B cell (primary cell): ENCODE measurements around the gene CFAP20. TPM values are rescaled to one million over a fixed set of nuclear protein-coding genes. Genes with fewer than 3 reads are reported as not detected.

ENCODE experiments used
- ATAC-seq: fragments of 200-7000 bp; cut with Tn5 transposase; one replicate; pipeline ENCODE4 v1.10.0; 2021; ENCODE audit warnings: low read depth, mild to moderate bottlenecking, moderate number of reproducible peaks, moderate library complexity
- CTCF ChIA-PET: fragments of 350-600 bp; sonication (Branson Sonifier 250); formaldehyde crosslinking; loops from one replicate; lab custom pipeline; 2021; ENCODE audit warnings: antibody characterized with exemption, inconsistent platforms; lab: Charles Lee
- POLR2A ChIA-PET: fragments of 350-600 bp; sonication (Branson Sonifier 250); formaldehyde crosslinking; loops from one replicate; lab custom pipeline; 2021; ENCODE audit warnings: antibody characterized with exemption; lab: Charles Lee
- DNase-seq: peaks from one replicate; pipeline ENCODE4 v3.0.0; 2013
- H2AFZ ChIP-seq: 2 replicates; pipeline ENCODE4 v1.6.1; 2012; ENCODE audit warnings: mild to moderate bottlenecking, low read depth, low read length; ENCODE audit not compliant: insufficient read depth, poor library complexity, severe bottlenecking
- H3K27ac ChIP-seq, 2 donors: 1 replicate in 1 of 2; 2 replicates in 1 of 2; pipeline ENCODE4 v1.5.1; 2012 to 2013; ENCODE audit warnings: low read length in 2 of 2, mild to moderate bottlenecking in 2 of 2, moderate library complexity in 1 of 2
- H3K27me3 ChIP-seq, 4 experiments: fragments of 200-600 bp in 1 of 4; sonication (generic) in 1 of 4; replicated peaks in 1 of 4; 1 replicate in 2 of 4; 2 replicates in 2 of 4; pipeline versions ENCODE4 v1.6.1 to v1.7.0; 2013 to 2016; ENCODE audit warnings: low read length in 3 of 4, mild to moderate bottlenecking in 2 of 4, mixed read lengths in 1 of 4, moderate library complexity in 1 of 4; ENCODE audit not compliant: insufficient read depth in 4 of 4, control insufficient read depth in 3 of 4; ENCODE audit errors: control extremely low read depth in 1 of 4
- H3K36me3 ChIP-seq, 2 experiments: replicated peaks in 1 of 2; 1 replicate in 1 of 2; 2 replicates in 1 of 2; pipeline versions ENCODE4 v1.6.1 to v1.7.1; 2013; ENCODE audit warnings: low read length in 1 of 2; ENCODE audit not compliant: insufficient read depth in 2 of 2, control insufficient read depth in 1 of 2; ENCODE audit errors: control extremely low read depth in 1 of 2, extremely low read depth in 1 of 2
- H3K4me1 ChIP-seq, 2 donors: fragments of 200-600 bp in 1 of 2; sonication (generic) in 1 of 2; 1 replicate in 1 of 2; 2 replicates in 1 of 2; pipeline versions ENCODE4 v1.5.1 to v1.6.1; 2013 to 2017; ENCODE audit warnings: low read length in 2 of 2; ENCODE audit not compliant: control insufficient read depth in 2 of 2, insufficient read depth in 2 of 2
- H3K4me2 ChIP-seq: replicated peaks from 2 replicates; pipeline ENCODE3; 2012; ENCODE audit warnings: mild to moderate bottlenecking, low read depth, low read length; ENCODE audit not compliant: poor library complexity, severe bottlenecking
- H3K4me3 ChIP-seq, 5 experiments: fragments of 200-600 bp in 1 of 5; sonication (generic) in 1 of 5; 1 replicate in 3 of 5; 2 replicates in 2 of 5; pipeline versions ENCODE4 v1.5.1 to v1.7.0; 2011 to 2016; ENCODE audit warnings: low read length in 4 of 5, mild to moderate bottlenecking in 4 of 5, low read depth in 2 of 5, control low read depth in 1 of 5, moderate library complexity in 1 of 5; ENCODE audit not compliant: insufficient read depth in 1 of 5; ENCODE audit errors: control extremely low read depth in 1 of 5, extremely low read depth in 1 of 5
- H3K79me2 ChIP-seq: fragments of 200-600 bp; sonication (generic); one replicate; pipeline ENCODE4 v1.6.0; 2016; ENCODE audit warnings: low read length; ENCODE audit not compliant: control insufficient read depth, insufficient read depth
- H3K9ac ChIP-seq: fragments of 200-600 bp; sonication (generic); 2 replicates; pipeline ENCODE4 v1.6.1; 2017; ENCODE audit warnings: mild to moderate bottlenecking, low read length, moderate library complexity
- H3K9me3 ChIP-seq, 3 donors: one replicate each; pipeline versions ENCODE4 v1.6.1 to v1.7.1; 2013; ENCODE audit warnings: low read length in 2 of 3; ENCODE audit not compliant: control insufficient read depth in 2 of 3, insufficient read depth in 1 of 3; ENCODE audit errors: control extremely low read depth in 1 of 3
- H4K20me1 ChIP-seq: 2 replicates; pipeline ENCODE4 v1.6.0; 2012; ENCODE audit warnings: mild to moderate bottlenecking, low read length; ENCODE audit not compliant: insufficient read depth, control insufficient read depth, poor library complexity, severe bottlenecking
- H3K27ac Mint-ChIP-seq: one replicate; pipeline ENCODE4 v1.8.0; 2021; ENCODE audit warnings: mixed read lengths
- H3K27me3 Mint-ChIP-seq: one replicate; pipeline ENCODE4 v1.8.0; 2021; ENCODE audit warnings: mixed read lengths
- H3K4me1 Mint-ChIP-seq: one replicate; pipeline ENCODE4 v1.8.0; 2021; ENCODE audit warnings: mixed read lengths
- H3K4me3 Mint-ChIP-seq: one replicate; pipeline ENCODE4 v1.8.0; 2021; ENCODE audit warnings: mixed read lengths
- H3K9me3 Mint-ChIP-seq: one replicate; pipeline ENCODE4 v1.8.0; 2022; ENCODE audit warnings: mixed read lengths; ENCODE audit not compliant: insufficient read depth
- EZH2 ChIP-seq: IDR thresholded peaks from 2 replicates; pipeline ENCODE4 v1.6.1; 2012; ENCODE audit warnings: borderline replicate concordance, low read depth, mild to moderate bottlenecking, moderate library complexity, low read length; ENCODE audit not compliant: insufficient read depth, poor library complexity, severe bottlenecking
- WGBS: methylation state at CpG from one replicate; pipeline ENCODE4 v1.1.5; 2013; ENCODE audit warnings: missing lambda C conversion rate; ENCODE audit not compliant: insufficient coverage; 5-methylcytosine and 5-hydroxymethylcytosine counted together
- intact Hi-C: fragments of 100-400 bp; cut with micrococcal nuclease; formaldehyde crosslinking; loops from one replicate; pipeline ENCODE4 v1.10.0; 2022
- polyA plus RNA-seq: library from polyadenylated mRNA; depleted of rRNA; stranded (reverse); fragments of >200 nt; gene quantifications from 2 replicates; pipeline ENCODE4 v1.2.3, GENCODE V29; 2012
- total RNA-seq, 2 donors: library from RNA; stranded (reverse); fragments of 120-200 nt in 1 of 2; gene quantifications; 1 replicate in 1 of 2; 2 replicates in 1 of 2; pipeline versions ENCODE4 v1.2.3 to v1.2.4, GENCODE V29; 2013 to 2022
- TF ChIP-seq, protein P1 (sequence below): fragments of 200-600 bp; IDR thresholded peaks from one replicate; pipeline ENCODE4 v1.8.0; 2022; ENCODE audit warnings: antibody characterized with exemption, mild to moderate bottlenecking

CFAP20 gene
- total and polyA plus RNA-seq, 2 donors (not counting 1 experiment from before 2014, with no cell fraction given): 27.3 to 45.4 TPM

DNA sequence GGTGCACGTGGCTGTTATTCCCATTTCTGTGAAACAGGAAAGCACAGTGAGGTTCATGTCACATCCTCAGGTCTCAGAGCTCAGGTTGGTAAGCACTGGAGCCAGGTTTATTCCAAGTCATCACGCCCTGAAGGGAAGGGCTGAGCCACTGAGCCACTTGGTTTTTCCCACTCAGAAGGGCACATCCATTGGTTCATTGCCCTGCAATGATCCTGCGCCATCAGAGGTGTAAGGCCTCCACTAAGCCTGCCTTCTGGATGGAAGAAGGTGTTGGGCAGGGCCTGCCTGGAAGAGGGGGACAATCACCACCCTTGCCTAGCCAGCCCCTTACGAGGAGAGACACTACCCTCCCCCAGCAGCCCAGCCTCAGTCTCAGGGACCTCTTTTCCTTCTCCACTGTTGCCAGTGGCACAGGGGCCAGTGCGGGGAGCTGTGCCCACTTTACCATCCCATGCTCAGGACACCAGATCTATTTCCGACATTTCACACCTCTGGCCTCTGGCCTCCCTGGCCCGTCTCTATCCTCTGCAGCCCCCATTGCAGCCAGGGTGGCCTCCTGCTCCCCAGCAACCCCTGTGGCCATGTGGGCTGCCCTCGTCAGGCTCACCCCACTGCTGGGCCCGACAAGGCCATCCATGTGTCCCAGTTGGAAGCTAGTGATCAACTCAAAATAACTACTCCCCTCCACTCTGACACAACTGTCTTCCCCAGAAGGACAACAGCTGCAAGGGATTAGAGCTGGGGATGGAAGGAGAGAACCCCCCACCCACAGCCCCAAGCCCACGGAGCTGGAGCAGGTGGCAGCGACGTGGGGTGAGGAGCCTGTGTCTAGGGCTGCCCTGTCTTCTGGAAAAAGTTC is 29.9 kb downstream of the CFAP20 start:
- no peaks in the 10 kb centered on the region for H3K36me3 ChIP-seq
- H3K4me3 ChIP-seq: no peak overlapping the region
- H3K9ac ChIP-seq: no peak overlapping the region
- H3K27ac Mint-ChIP-seq: no peak overlapping the region
- H3K9me3 ChIP-seq: no peaks in the 10 kb centered on the region
- TF ChIP-seq, protein P1, sequence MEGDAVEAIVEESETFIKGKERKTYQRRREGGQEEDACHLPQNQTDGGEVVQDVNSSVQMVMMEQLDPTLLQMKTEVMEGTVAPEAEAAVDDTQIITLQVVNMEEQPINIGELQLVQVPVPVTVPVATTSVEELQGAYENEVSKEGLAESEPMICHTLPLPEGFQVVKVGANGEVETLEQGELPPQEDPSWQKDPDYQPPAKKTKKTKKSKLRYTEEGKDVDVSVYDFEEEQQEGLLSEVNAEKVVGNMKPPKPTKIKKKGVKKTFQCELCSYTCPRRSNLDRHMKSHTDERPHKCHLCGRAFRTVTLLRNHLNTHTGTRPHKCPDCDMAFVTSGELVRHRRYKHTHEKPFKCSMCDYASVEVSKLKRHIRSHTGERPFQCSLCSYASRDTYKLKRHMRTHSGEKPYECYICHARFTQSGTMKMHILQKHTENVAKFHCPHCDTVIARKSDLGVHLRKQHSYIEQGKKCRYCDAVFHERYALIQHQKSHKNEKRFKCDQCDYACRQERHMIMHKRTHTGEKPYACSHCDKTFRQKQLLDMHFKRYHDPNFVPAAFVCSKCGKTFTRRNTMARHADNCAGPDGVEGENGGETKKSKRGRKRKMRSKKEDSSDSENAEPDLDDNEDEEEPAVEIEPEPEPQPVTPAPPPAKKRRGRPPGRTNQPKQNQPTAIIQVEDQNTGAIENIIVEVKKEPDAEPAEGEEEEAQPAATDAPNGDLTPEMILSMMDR: no peak
- TF ChIP-seq EZH2: no peak
- POLR2A ChIA-PET: no interaction called here
- no peaks in the 10 kb centered on the region for H3K79me2 ChIP-seq
- H3K27ac ChIP-seq: no peak overlapping the region
- H3K4me1 ChIP-seq: no peaks in the 10 kb centered on the region
- intact Hi-C loops: no loop called here
- peaks cover 10% of the 10 kb centered on the region for H3K27me3 Mint-ChIP-seq
- H3K4me1 Mint-ChIP-seq: no peaks in the 10 kb centered on the region
- H2AFZ ChIP-seq: no peak overlapping the region
- H3K4me2 ChIP-seq: no peak overlapping the region
- H3K4me3 Mint-ChIP-seq: no peak overlapping the region
- no peaks in the 10 kb centered on the region for H3K9me3 Mint-ChIP-seq
- ATAC-seq (no peak), DNase-seq (no peak)
- no peaks in the 10 kb centered on the region for H4K20me1 ChIP-seq
- CTCF ChIA-PET: no interaction called here
- H3K27me3 ChIP-seq: peaks cover 0 to 9% (median 2%) of the 10 kb centered on the region in 4 experiments
- 96% methylated on average over 8 of the region's 12 CpGs for WGBS
